Trophoblast cell (in vitro differentiated cells and primary cell): ENCODE measurements around the gene AKTIP.

Experiments
- DNase-seq, 2 donors: peaks; one replicate each; pipeline ENCODE4 v3.0.0-alpha.2; 2016
- H2AFZ ChIP-seq: 2 replicates; pipeline ENCODE4 v1.6.1; 2013; ENCODE audit warnings: low read length, moderate library complexity, mild to moderate bottlenecking; ENCODE audit not compliant: insufficient read depth, poor library complexity
- H2AK5ac ChIP-seq: 2 replicates; pipeline ENCODE4 v1.6.1; 2013; ENCODE audit warnings: mild to moderate bottlenecking, low read length
- H2BK120ac ChIP-seq: 2 replicates; pipeline ENCODE4 v1.6.1; 2013; ENCODE audit warnings: low read length, mild to moderate bottlenecking, moderate library complexity; ENCODE audit not compliant: insufficient read depth, poor library complexity
- H2BK12ac ChIP-seq: 2 replicates; pipeline ENCODE4 v1.6.1; 2013; ENCODE audit warnings: mild to moderate bottlenecking, low read length, moderate library complexity
- H2BK5ac ChIP-seq: 2 replicates; pipeline ENCODE4 v1.6.1; 2013; ENCODE audit warnings: low read length, low read depth, moderate library complexity, mild to moderate bottlenecking; ENCODE audit not compliant: poor library complexity
- H3K14ac ChIP-seq: 2 replicates; pipeline ENCODE4 v1.6.1; 2013; ENCODE audit warnings: mild to moderate bottlenecking, low read length
- H3K18ac ChIP-seq: 2 replicates; pipeline ENCODE4 v1.6.1; 2013; ENCODE audit warnings: mild to moderate bottlenecking, low read length
- H3K23ac ChIP-seq: 2 replicates; pipeline ENCODE4 v1.6.1; 2013; ENCODE audit warnings: low read length
- H3K27ac ChIP-seq: 2 replicates; pipeline ENCODE4 v1.5.1; 2013; ENCODE audit warnings: low read depth, mild to moderate bottlenecking, inconsistent platforms, low read length, moderate library complexity
- H3K27me3 ChIP-seq: 2 replicates; pipeline ENCODE4 v1.6.1; 2013; ENCODE audit warnings: inconsistent platforms, mild to moderate bottlenecking, low read length, moderate library complexity; ENCODE audit not compliant: insufficient read depth
- H3K36me3 ChIP-seq, 2 experiments: 1 replicate in 1 of 2; 2 replicates in 1 of 2; pipeline ENCODE4 v1.6.1; 2013; ENCODE audit warnings: low read length in 2 of 2, mild to moderate bottlenecking in 2 of 2, moderate library complexity in 1 of 2; ENCODE audit not compliant: insufficient read depth in 2 of 2, control insufficient read depth in 1 of 2
- H3K4ac ChIP-seq: 2 replicates; pipeline ENCODE4 v1.6.1; 2013; ENCODE audit warnings: low read depth, mild to moderate bottlenecking, low read length, moderate library complexity
- H3K4me1 ChIP-seq, 2 experiments: 1 replicate in 1 of 2; 2 replicates in 1 of 2; pipeline ENCODE4 v1.6.1; 2013; ENCODE audit warnings: low read length in 2 of 2, mild to moderate bottlenecking in 2 of 2, moderate library complexity in 1 of 2; ENCODE audit not compliant: insufficient read depth in 2 of 2, control insufficient read depth in 1 of 2
- H3K4me2 ChIP-seq: 2 replicates; pipeline ENCODE4 v1.6.1; 2013; ENCODE audit warnings: inconsistent platforms, mild to moderate bottlenecking, low read length, moderate library complexity
- H3K4me3 ChIP-seq: 2 replicates; pipeline ENCODE4 v1.5.1; 2013; ENCODE audit warnings: mild to moderate bottlenecking, low read depth, low read length, inconsistent platforms
- H3K79me1 ChIP-seq: one replicate; pipeline ENCODE4 v1.6.1; 2013; ENCODE audit warnings: low read length
- H3K79me2 ChIP-seq: 2 replicates; pipeline ENCODE4 v1.6.1; 2013; ENCODE audit warnings: low read length, mild to moderate bottlenecking; ENCODE audit not compliant: control insufficient read depth, insufficient read depth, poor library complexity
- H3K9ac ChIP-seq: 2 replicates; pipeline ENCODE4 v1.6.1; 2013; ENCODE audit warnings: mild to moderate bottlenecking, low read length
- H3K9me3 ChIP-seq: 2 replicates; pipeline ENCODE4 v1.6.1; 2013; ENCODE audit warnings: low read depth, mild to moderate bottlenecking, control low read depth, inconsistent platforms, low read length; ENCODE audit not compliant: insufficient read depth
- H4K12ac ChIP-seq: 2 replicates; pipeline ENCODE4 v1.6.1; 2013; ENCODE audit warnings: low read depth, mild to moderate bottlenecking, low read length, moderate library complexity
- H4K8ac ChIP-seq: 2 replicates; pipeline ENCODE4 v1.6.1; 2013; ENCODE audit warnings: low read depth, mild to moderate bottlenecking, low read length, moderate library complexity
- H4K91ac ChIP-seq: one replicate; pipeline ENCODE4 v1.6.1; 2013; ENCODE audit warnings: low read depth, mild to moderate bottlenecking, low read length, moderate library complexity
- WGBS: extraction: QIAGEN DNeasy Blood & Tissue Kit; methylation state at CpG from one replicate; pipeline ENCODE4 v1.1.7; 2013; ENCODE audit warnings: missing lambda C conversion rate; ENCODE audit not compliant: insufficient read length, insufficient coverage; ENCODE audit errors: extremely low coverage; 5-methylcytosine and 5-hydroxymethylcytosine counted together

AKTIP gene

DNA sequence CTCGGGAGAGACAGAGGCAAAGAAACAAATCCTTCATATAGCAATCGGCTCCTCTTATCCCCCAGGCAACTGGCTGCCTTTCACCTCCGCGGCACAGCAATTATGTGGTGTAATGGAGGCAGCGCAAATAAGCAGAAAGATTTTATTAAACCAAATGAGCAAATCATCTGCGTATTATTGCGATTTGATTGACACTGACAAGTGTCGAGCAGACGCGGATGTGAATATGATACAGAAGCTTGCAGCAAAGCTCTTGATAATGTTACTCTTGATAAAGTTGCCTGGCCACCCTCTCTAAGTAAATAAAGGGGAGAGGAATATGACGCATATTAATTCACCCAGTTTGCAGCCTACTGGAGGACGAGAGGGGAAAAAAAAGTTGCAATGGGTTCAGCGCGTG, 26.5 kb upstream of the AKTIP start:
- no CpG with 5 or more reads among the region's 14 CpGs for WGBS
- Histone ChIP-seq H3K27me3 (no peaks in the 10 kb centered on the region), H3K4me1 (no peaks in the 10 kb centered on the region), H2BK5ac (no peak overlapping the region), H2AK5ac (no peak overlapping the region), H4K12ac (no peak overlapping the region), H3K18ac (no peak overlapping the region), H3K14ac (no peak overlapping the region), H3K4me2 (no peak overlapping the region), H3K27ac (no peak overlapping the region), H2AFZ (no peak overlapping the region), H4K8ac (no peak overlapping the region), H3K9ac (no peak overlapping the region), H3K4me3 (no peak overlapping the region), H2BK12ac (no peak overlapping the region), H3K4ac (no peak overlapping the region), H3K9me3 (peaks cover 3% of the 10 kb centered on the region), H3K36me3 (no peaks in the 10 kb centered on the region), H3K23ac (no peak overlapping the region), H4K91ac (no peak overlapping the region), H2BK120ac (no peak overlapping the region), H3K79me1 (no peaks in the 10 kb centered on the region), H3K79me2 (no peaks in the 10 kb centered on the region)
- DNase-seq = no peak

DNA sequence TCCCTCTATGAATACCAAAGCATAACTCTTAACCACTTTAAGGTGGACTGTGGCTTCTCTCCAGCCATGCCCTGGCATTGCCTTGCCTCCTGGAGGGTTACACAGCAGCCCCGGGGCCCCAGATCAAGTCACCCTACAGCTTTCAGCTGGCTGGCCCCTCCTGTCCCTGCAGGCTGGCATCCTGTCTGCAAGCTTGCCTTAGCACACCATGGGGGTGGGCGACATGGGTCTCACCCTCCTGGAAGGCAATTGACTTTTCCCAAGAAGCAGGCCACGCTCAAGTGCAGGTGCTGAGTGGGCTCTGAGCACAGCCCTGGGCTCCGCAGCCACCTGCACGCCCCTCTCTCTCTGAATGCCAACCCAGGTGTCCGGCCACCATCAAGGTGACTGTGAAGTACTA, 25.8 kb upstream of the AKTIP start:
- H2BK5ac ChIP-seq = no peak overlapping the region
- no peak overlapping the region for H3K9ac ChIP-seq
- no CpG with 5 or more reads among the region's 6 CpGs for WGBS
- no peak overlapping the region for H3K27ac ChIP-seq
- H3K36me3 ChIP-seq = no peaks in the 10 kb centered on the region
- no peak overlapping the region for H4K8ac ChIP-seq
- H4K91ac ChIP-seq = no peak overlapping the region
- H4K12ac ChIP-seq = no peak overlapping the region
- H3K4me1 ChIP-seq = no peaks in the 10 kb centered on the region
- no peak overlapping the region for H3K4me2 ChIP-seq
- H3K4me3 ChIP-seq = no peak overlapping the region
- H3K23ac ChIP-seq = no peak overlapping the region
- no peaks in the 10 kb centered on the region for H3K79me1 ChIP-seq
- no peak for DNase-seq
- H3K9me3 ChIP-seq = peaks cover 3% of the 10 kb centered on the region
- no peaks in the 10 kb centered on the region for H3K79me2 ChIP-seq
- H3K18ac ChIP-seq = no peak overlapping the region
- no peaks in the 10 kb centered on the region for H3K27me3 ChIP-seq
- H3K4ac ChIP-seq = no peak overlapping the region
- H2BK12ac ChIP-seq = no peak overlapping the region
- H2BK120ac ChIP-seq = no peak overlapping the region
- no peak overlapping the region for H2AFZ ChIP-seq
- H2AK5ac ChIP-seq = no peak overlapping the region
- no peak overlapping the region for H3K14ac ChIP-seq

DNA sequence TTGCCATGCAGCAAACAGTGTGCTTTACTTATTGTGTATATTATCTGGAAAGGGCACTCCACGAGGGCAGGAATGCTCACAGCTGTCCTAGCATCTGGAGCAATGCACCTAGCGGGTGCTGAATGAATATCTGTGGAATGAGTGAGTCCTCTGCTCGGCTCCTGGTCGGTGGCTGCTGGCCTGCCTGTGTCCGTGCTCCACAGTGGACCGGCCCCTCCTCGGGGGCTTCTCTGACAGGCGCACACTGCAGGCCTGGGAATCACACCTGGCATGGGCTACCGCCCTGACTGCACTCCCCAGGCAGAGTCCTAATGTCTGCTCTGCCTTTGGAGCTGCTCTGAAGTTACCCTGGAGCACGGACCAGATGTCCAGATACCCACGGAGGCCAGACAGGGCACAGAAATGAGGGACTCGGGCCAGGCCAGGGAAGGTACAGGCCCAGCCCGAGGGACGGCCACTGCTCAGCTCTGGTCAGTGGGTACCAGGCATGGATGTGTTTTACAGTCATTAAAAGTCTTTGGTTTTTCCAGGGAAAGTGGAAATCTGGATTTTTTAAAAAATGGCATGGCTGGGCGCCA, 21.1 kb upstream of the AKTIP start:
- no CpG with 5 or more reads among the region's 15 CpGs for whole genome bisulfite sequencing
- H3K18ac ChIP-seq = no peak overlapping the region
- H3K4me3 ChIP-seq = no peak overlapping the region
- no peak overlapping the region for H3K9ac ChIP-seq
- H4K12ac ChIP-seq = no peak overlapping the region
- no peak overlapping the region for H2BK120ac ChIP-seq
- H3K79me1 ChIP-seq = no peaks in the 10 kb centered on the region
- H3K4me1 ChIP-seq = no peaks in the 10 kb centered on the region
- H3K27ac ChIP-seq = no peak overlapping the region
- H4K8ac ChIP-seq = no peak overlapping the region
- H2BK12ac ChIP-seq = no peak overlapping the region
- no peak overlapping the region for H2BK5ac ChIP-seq
- H4K91ac ChIP-seq = no peak overlapping the region
- no peak overlapping the region for H3K23ac ChIP-seq
- H3K4ac ChIP-seq = no peak overlapping the region
- H3K79me2 ChIP-seq = no peaks in the 10 kb centered on the region
- H3K9me3 ChIP-seq = peaks cover 3% of the 10 kb centered on the region
- no peak overlapping the region for H3K4me2 ChIP-seq
- H3K36me3 ChIP-seq = no peaks in the 10 kb centered on the region
- peak in 1 of 2 donors; percentile 27 for DNase-seq
- H3K27me3 ChIP-seq = no peaks in the 10 kb centered on the region
- no peak overlapping the region for H2AK5ac ChIP-seq
- H2AFZ ChIP-seq = no peak overlapping the region
- H3K14ac ChIP-seq = no peak overlapping the region

GRCh38 chr16:53523126-53523804, 20.3 kb upstream of the AKTIP start:
- no peak overlapping the region for H3K14ac ChIP-seq
- H3K4me1 ChIP-seq = peaks cover 4 to 5% of the 10 kb centered on the region in 2 experiments
- H3K36me3 ChIP-seq = no peaks in the 10 kb centered on the region
- no peak overlapping the region for H3K23ac ChIP-seq
- H4K91ac ChIP-seq = no peak overlapping the region
- H2BK5ac ChIP-seq = no peak overlapping the region
- H3K27me3 ChIP-seq = no peaks in the 10 kb centered on the region
- H3K4ac ChIP-seq = no peak overlapping the region
- no peak overlapping the region for H2AFZ ChIP-seq
- no peaks in the 10 kb centered on the region for H3K9me3 ChIP-seq
- peak in 1 of 2 donors; percentile 4 for DNase-seq
- no peak overlapping the region for H2BK120ac ChIP-seq
- H3K9ac ChIP-seq = no peak overlapping the region
- H3K18ac ChIP-seq = no peak overlapping the region
- H4K12ac ChIP-seq = no peak overlapping the region
- H3K79me2 ChIP-seq = no peaks in the 10 kb centered on the region
- H2BK12ac ChIP-seq = no peak overlapping the region
- H2AK5ac ChIP-seq = no peak overlapping the region
- no peak overlapping the region for H3K4me3 ChIP-seq
- no peak overlapping the region for H4K8ac ChIP-seq
- H3K79me1 ChIP-seq = no peaks in the 10 kb centered on the region
- no peak overlapping the region for H3K4me2 ChIP-seq
- H3K27ac ChIP-seq = no peak overlapping the region
- no CpG with 5 or more reads among the region's 21 CpGs for WGBS
